Measurements from ENCODE around the gene WFIKKN1. TPM values are rescaled to one million over a fixed set of nuclear protein-coding genes. Genes with fewer than 3 reads are reported as not detected.

Gene WFIKKN1
- total RNA-seq, 2 donors from 2014 or later = 0.52 to 0.71 TPM

- DNase-seq (ENCODE audit: low spot score) = no peak
- Histone ChIP-seq H3K4me3 (peak overlapping the region; percentile 68 to 88), H3K4me1 (peaks cover 0 to 56% of the 10 kb centered on the region in 2 donors), H3K9me3 (no peaks in the 10 kb centered on the region), H3K36me3 (no peaks in the 10 kb centered on the region), H3K27me3 (no peaks in the 10 kb centered on the region), H3K27ac (peak overlapping the region; percentile 88 to 92)
- TF ChIP-seq, protein P1, sequence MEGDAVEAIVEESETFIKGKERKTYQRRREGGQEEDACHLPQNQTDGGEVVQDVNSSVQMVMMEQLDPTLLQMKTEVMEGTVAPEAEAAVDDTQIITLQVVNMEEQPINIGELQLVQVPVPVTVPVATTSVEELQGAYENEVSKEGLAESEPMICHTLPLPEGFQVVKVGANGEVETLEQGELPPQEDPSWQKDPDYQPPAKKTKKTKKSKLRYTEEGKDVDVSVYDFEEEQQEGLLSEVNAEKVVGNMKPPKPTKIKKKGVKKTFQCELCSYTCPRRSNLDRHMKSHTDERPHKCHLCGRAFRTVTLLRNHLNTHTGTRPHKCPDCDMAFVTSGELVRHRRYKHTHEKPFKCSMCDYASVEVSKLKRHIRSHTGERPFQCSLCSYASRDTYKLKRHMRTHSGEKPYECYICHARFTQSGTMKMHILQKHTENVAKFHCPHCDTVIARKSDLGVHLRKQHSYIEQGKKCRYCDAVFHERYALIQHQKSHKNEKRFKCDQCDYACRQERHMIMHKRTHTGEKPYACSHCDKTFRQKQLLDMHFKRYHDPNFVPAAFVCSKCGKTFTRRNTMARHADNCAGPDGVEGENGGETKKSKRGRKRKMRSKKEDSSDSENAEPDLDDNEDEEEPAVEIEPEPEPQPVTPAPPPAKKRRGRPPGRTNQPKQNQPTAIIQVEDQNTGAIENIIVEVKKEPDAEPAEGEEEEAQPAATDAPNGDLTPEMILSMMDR (IDR thresholded peaks at IDR 0.05) = no peak
Measured at GRCh38 chr16:649631-650030, 18.8 kb downstream of the WFIKKN1 start.

DNA sequence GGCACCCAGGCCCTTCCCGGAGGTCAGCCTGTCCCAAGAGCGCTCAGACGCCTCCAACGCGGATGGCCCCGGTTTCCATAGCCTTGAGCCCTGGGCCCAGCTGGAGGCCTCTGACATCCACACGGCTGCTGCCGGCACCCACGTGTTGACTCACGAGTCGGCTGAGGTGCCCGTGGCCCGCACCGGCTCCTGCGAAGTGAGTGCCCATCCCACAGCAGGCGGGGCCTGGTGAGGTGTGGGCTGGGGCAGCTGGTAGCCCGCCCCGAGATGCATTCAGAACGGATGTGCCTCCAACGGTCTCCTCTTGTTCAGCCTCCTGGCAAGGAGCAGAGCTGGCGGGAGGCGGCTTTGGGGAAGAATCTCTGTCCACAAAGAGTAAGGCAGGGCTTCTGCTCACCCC is 21.1 kb downstream of the WFIKKN1 start:
- no peaks in the 10 kb centered on the region for H3K36me3 ChIP-seq
- no peak overlapping the region for H3K27ac ChIP-seq
- H3K9me3 ChIP-seq = no peaks in the 10 kb centered on the region
- DNase-seq (ENCODE audit: low spot score) = no peak
- peaks cover 0 to 34% of the 10 kb centered on the region in 2 donors for H3K4me1 ChIP-seq
- H3K27me3 ChIP-seq = no peaks in the 10 kb centered on the region
- no peak overlapping the region for H3K4me3 ChIP-seq
- TF ChIP-seq, protein P1 (IDR thresholded peaks at IDR 0.05) = no peak

DNA sequence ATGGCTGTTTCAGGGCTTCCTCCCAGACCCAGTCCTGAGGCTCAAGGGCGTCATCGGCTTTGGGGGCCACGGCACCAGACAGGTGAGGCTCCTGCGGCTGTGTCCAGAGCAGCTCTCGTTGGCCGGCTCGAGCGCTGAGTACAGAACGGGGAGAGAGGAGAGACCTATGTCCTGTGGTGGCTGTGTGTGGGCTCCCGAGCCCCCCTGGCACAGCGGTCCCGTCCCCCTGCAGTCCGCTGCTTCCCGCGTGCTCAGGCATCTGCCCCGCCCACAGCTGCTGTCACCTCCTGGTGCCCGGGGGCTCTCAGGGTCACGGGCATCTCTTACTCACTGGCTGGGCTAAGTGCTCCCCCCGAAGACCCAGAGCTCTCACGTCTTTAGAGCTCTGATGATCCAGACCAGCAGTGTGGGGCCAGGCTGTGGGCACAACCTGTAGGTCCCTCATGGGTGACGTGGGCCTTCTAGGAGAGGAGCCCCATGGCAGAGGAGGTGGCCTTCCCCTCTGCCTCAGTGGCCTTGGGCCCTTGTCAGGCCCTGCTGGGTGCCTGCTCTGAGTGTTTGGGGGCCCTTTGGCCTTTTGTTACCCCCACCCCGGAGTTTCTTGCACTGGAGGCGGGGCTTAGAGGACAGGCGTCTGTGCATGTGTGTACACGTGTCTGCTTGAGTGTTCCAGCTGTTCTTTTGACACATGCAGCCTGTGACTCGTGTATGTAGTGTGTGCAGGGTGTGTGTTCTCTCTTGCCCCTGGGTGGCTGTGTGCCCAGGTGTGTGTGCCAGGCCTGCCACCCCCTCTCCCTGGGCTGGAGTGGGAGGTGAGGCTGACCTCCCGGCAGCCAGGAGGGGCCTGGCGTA is 21.9 kb downstream of the WFIKKN1 start:
- Histone ChIP-seq H3K9me3 (no peaks in the 10 kb centered on the region), H3K4me1 (peaks cover 0 to 26% of the 10 kb centered on the region in 2 donors), H3K27me3 (no peaks in the 10 kb centered on the region), H3K27ac (no peak overlapping the region), H3K36me3 (no peaks in the 10 kb centered on the region), H3K4me3 (no peak overlapping the region)
- TF ChIP-seq, protein P1 (IDR thresholded peaks at IDR 0.05) = no peak
- DNase-seq (ENCODE audit: low spot score) = no peak

- Histone ChIP-seq H3K9me3 (no peaks in the 10 kb centered on the region), H3K4me1 (peaks cover 0 to 13% of the 10 kb centered on the region in 2 donors), H3K36me3 (no peaks in the 10 kb centered on the region), H3K27me3 (no peaks in the 10 kb centered on the region), H3K4me3 (no peak overlapping the region), H3K27ac (no peak overlapping the region)
- DNase-seq (ENCODE audit: low spot score) = no peak
- TF ChIP-seq, protein P1 (IDR thresholded peaks at IDR 0.05) = no peak
Measured at GRCh38 chr16:654034-654433, 23.2 kb downstream of the WFIKKN1 start.

GRCh38 chr16:657487-657886 is 26.7 kb downstream of the WFIKKN1 start:
- no peaks in the 10 kb centered on the region for H3K36me3 ChIP-seq
- no peak for DNase-seq (ENCODE audit: low spot score)

More at GRCh38 chr16:657487-657886, 26.7 kb downstream of the WFIKKN1 start:
- Histone ChIP-seq H3K27me3 (no peaks in the 10 kb centered on the region), H3K27ac (no peak overlapping the region), H3K4me3 (no peak overlapping the region), H3K4me1 (peaks cover 0 to 14% of the 10 kb centered on the region in 2 donors), H3K9me3 (no peaks in the 10 kb centered on the region)
- TF ChIP-seq, protein P1 (IDR thresholded peaks at IDR 0.05) = no peak
